Activated CD8-positive, alpha-beta memory T cell treated with anti-CD3 and anti-CD28 coated beads, Interleukin-2, amount 10 ng/mL, durations not matched to agents 7 days and 5 days (primary cell): Measurements from ENCODE around the gene NID2. TPM values are rescaled to one million over a fixed set of nuclear protein-coding genes. Genes with fewer than 3 reads are reported as not detected.

ENCODE experiments used
- ATAC-seq: fragments of 150-1000 bp; cut with Tn5 transposase; one replicate; pipeline ENCODE4 v1.10.0; 2021; ENCODE audit warnings: moderate library complexity
- CTCF ChIA-PET: fragments of 350-600 bp; sonication (Branson Sonifier 250); formaldehyde crosslinking; loops from one replicate; lab custom pipeline; 2021; ENCODE audit warnings: antibody characterized with exemption; lab: Charles Lee
- DNase-seq: peaks from one replicate; pipeline ENCODE4 v3.0.0-alpha.2; 2020
- H3K27ac Mint-ChIP-seq: one replicate; pipeline ENCODE4 v1.8.0; 2021; ENCODE audit warnings: mild to moderate bottlenecking, mixed read lengths
- H3K27me3 Mint-ChIP-seq: one replicate; pipeline ENCODE4 v1.8.0; 2021; ENCODE audit warnings: mixed read lengths
- H3K36me3 Mint-ChIP-seq: one replicate; pipeline ENCODE4 v1.8.0; 2021; ENCODE audit warnings: mild to moderate bottlenecking, mixed read lengths
- H3K4me1 Mint-ChIP-seq: one replicate; pipeline ENCODE4 v1.8.0; 2021; ENCODE audit warnings: mixed read lengths
- H3K4me3 Mint-ChIP-seq: one replicate; pipeline ENCODE4 v1.8.0; 2021; ENCODE audit warnings: mild to moderate bottlenecking, moderate library complexity, mixed read lengths
- H3K9me3 Mint-ChIP-seq: one replicate; pipeline ENCODE4 v1.8.0; 2022; ENCODE audit warnings: low read depth, mixed read lengths
- total RNA-seq, 2 experiments: library from RNA; stranded (reverse); gene quantifications; one replicate each; pipeline ENCODE4 v1.2.3, GENCODE V29; 2021

The NID2 gene
- total RNA-seq, 2 experiments from 2014 or later = 0.18 to 0.21 TPM

DNA sequence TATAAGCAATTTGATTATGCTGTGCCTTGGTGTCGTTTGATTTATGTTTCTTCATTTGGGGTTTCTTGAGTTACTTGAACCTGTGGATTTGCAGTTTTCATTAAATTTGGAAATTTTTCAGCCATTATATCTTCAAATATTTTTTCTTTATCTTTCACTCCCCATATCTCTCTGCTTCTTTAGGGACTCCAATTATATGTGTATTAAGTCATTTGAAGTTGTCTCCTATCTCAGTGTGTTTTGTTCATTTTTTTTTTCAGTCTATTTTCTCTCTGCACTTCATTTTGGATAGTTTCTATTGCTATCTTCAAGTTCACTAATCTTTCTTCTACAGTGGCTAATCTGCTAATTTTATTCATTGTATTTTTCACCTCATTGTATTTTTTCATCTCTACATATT is 108.9 kb downstream of the NID2 start:
- no peak for DNase-seq
- CTCF ChIA-PET = no interaction called here
- ATAC-seq = no peak
- Mint-ChIP-seq H3K4me1 (peaks cover 12% of the 10 kb centered on the region), H3K36me3 (peaks cover 73% of the 10 kb centered on the region), H3K4me3 (no peak overlapping the region), H3K27me3 (no peaks in the 10 kb centered on the region), H3K9me3 (peaks cover 18% of the 10 kb centered on the region), H3K27ac (no peak overlapping the region)

DNA sequence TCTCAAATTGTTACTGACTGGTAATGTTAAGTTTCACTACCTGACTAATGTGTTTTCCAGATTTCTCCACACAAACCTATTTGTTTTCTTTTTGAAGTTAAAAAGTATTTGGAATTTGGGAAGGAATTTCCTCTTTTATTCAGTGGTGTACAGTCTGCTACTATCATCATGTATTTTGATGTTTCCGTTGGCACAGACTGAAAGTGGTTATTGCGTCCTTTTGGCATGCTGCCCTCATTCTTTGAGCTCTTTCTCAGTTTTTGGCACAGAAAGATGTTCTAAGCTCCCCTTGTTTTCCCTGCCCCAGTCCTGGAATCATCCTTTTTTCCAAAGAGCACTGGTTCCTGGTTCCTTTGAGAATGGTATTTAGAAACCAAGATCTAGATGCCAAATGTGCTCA is 110.9 kb downstream of the NID2 start:
- DNase-seq (no peak), ATAC-seq (no peak)
- CTCF ChIA-PET = interaction anchor here (1.9 kb wide), 1 partner anchor 21 kb away, joined by 6 read pairs; no protein-coding TSS in a partner anchor
- Mint-ChIP-seq H3K9me3 (peaks cover 18% of the 10 kb centered on the region), H3K27ac (no peak overlapping the region), H3K36me3 (peaks cover 85% of the 10 kb centered on the region), H3K27me3 (no peaks in the 10 kb centered on the region), H3K4me1 (peaks cover 12% of the 10 kb centered on the region), H3K4me3 (no peak overlapping the region)

Other genes with a start within 250 kb of the NID2 start
- 100 to 1,000 TPM; 243 to 257 TPM for gene GNG2, start 208.4 kb downstream of the NID2 start, total RNA-seq
- gene RTRAF, start 79.5 kb downstream of the NID2 start, total RNA-seq = 100 to 1,000 TPM; 147 to 180 TPM
- 1 to 10 TPM in 1 of 2 experiments, under 1 TPM in 1; 0.07 to 1.7 TPM for gene PTGDR, start 198.6 kb upstream of the NID2 start, total RNA-seq
- 100 to 1,000 TPM in 1 of 2 experiments, 10 to 100 TPM in 1; 97.6 to 117 TPM for gene PTGER2, start 245.3 kb upstream of the NID2 start, total RNA-seq